ENCODE data around the gene ZMYM2. TPM values are rescaled to one million over a fixed set of nuclear protein-coding genes. Genes with fewer than 3 reads are reported as not detected.
"Not testable (repeated sequence)": the region's sequence is repeated elsewhere in the genome, so short reads cannot be mapped to it uniquely, and the experiment has no call there.

Gene ZMYM2
- total and polyA plus RNA-seq, 10 of the 15 experiments (the other 5 are each of a cell fraction or from before 2014, with no cell fraction given) = 9.5 to 60.4 (median 34.6) TPM

DNA sequence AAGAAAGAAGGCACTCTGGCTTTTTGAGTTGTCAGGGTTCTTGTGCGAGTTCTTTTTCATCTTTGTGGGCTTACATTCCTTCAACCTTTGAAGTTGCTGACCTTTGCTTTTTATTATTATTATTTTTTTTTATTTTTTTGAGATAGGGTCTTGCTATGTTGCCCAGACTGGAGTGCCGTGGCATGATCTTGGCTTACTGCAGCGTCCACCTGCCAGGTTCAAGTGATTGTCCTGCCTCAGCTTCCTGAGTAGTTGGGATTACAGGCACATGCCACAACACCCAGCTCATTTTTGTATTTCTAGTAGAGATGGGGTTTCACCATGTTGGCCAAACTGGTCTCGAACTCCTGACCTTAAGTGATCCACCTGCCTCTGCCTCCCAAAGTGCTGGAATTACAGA, 84.1 kb downstream of the ZMYM2 start:
- intact Hi-C loops (cut with micrococcal nuclease; ENCODE audit: unreplicated experiment); FAIRE-seq; H3K9ac ChIP-seq (ENCODE audit: control insufficient read depth, insufficient read depth, low read length); H3K9me3 ChIP-seq (replicated peaks; ENCODE audit: control insufficient read depth, insufficient read depth, low read length); H3K4me3 ChIP-seq; H3K4me1 ChIP-seq (ENCODE audit: control insufficient read depth, insufficient read depth, low read length); RAD21 ChIA-PET (ENCODE audit: unreplicated experiment); H3K27ac ChIP-seq (ENCODE audit: control insufficient read depth, insufficient read depth); H3K4me2 ChIP-seq (ENCODE audit: control insufficient read depth, insufficient read depth); H3K79me2 ChIP-seq (ENCODE audit: control insufficient read depth, insufficient read depth, low read length); in situ Hi-C loops (cut with MboI); ATAC-seq; CTCF ChIA-PET; H2AFZ ChIP-seq (ENCODE audit: control insufficient read depth, low read depth, low read length); BruUV-seq (replicated peaks); DNase-seq (ENCODE audit: low read depth, low spot score); SMC1A ChIA-PET (ENCODE audit: uncharacterized antibody, unreplicated experiment); H4K20me1 ChIP-seq (ENCODE audit: control insufficient read depth, insufficient read depth); H3K27me3 ChIP-seq (replicated peaks in 1 of 2; ENCODE audit: control insufficient read depth in 2 of 2, insufficient read depth in 2 of 2, low read length in 1 of 2): not testable (repeated sequence)
- POLR2A ChIA-PET = interaction anchor here (0.6 kb wide), 1 partner anchor 28 kb away, joined by 3 read pairs; no protein-coding TSS in a partner anchor
- 98% methylated on average over 4 of the region's 4 CpGs for WGBS (ENCODE audit: insufficient coverage, insufficient replicate concordance, low lambda C conversion rate, missing lambda C conversion rate)
- peaks cover 14 to 16% of the 10 kb centered on the region in 2 experiments; a peak in 3 of 4 replicates for H3K36me3 ChIP-seq (ENCODE audit: control insufficient read depth in 2 of 2, insufficient read depth in 2 of 2, low read length in 1 of 2)

DNA sequence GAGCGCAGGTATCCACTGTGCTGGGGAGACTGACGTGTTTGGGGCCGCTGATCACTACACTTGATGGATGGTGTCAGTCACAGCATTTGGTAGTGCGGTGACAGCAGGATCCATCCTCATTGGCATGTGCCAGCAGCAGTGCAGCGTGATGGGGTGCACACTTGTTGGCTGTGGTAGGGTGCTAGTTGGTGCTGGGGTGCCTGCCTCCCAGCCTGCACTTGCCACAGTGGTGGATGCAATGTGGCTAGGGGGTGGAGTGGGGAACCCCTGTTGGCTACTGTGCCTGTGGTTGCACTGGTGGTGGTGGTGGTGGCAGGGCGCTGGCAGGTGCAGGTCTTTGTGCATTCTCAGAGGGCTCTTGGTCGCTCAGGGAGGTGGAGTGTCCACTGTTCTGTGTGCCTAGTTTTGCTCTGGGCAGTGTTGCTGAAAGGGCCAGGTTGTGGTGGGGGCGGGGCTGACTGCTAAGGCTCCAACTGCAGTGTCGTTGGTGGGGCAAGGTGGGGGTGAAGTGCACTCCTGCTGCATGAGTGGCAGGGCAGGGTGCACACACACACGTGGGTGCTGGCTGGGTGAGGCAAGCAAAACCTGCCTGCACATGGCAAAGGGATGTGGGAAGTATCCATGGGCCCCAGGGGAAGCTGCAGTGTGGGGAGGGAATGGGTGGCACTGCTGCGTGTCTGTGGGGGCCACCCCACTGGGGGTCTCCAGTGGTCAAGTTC, 84.8 kb downstream of the ZMYM2 start:
- no peaks in the 10 kb centered on the region for H4K20me1 ChIP-seq (ENCODE audit: control insufficient read depth, insufficient read depth)

More for the DNA sequence above, 84.8 kb downstream of the ZMYM2 start:
- TF ChIP-seq EED (IDR thresholded peaks at IDR 0.05; ENCODE audit: low read depth) = no peak
- TF ChIP-seq BRCA1 (IDR thresholded peaks at IDR 0.05; ENCODE audit: low read depth, low read length) = no peak
- 0 out of 2 replicates have a peak, but pooled peaks have one; percentile 22 for TF ChIP-seq POLR2A (IDR thresholded peaks at IDR 0.05; ENCODE audit: low read depth, low read length)
- ChIA-PET SMC1A (ENCODE audit: uncharacterized antibody, unreplicated experiment) (no interaction called here), RAD21 (ENCODE audit: unreplicated experiment) (no interaction called here), POLR2A (no interaction called here), CTCF (no interaction called here)
- in situ Hi-C loops (cut with MboI) = no loop called here
- DNase-seq (ENCODE audit: low read depth, low spot score) = no peak
- Histone ChIP-seq H3K36me3 (ENCODE audit: control insufficient read depth in 2 of 2, insufficient read depth in 2 of 2, low read length in 1 of 2) (peaks cover 9 to 14% of the 10 kb centered on the region in 2 experiments; a peak in 3 of 4 replicates), H3K4me3 (no peak overlapping the region), H3K9ac (ENCODE audit: control insufficient read depth, insufficient read depth, low read length) (no peak overlapping the region), H3K4me2 (ENCODE audit: control insufficient read depth, insufficient read depth) (no peak overlapping the region), H3K4me1 (ENCODE audit: control insufficient read depth, insufficient read depth, low read length) (no peaks in the 10 kb centered on the region), H3K27ac (ENCODE audit: control insufficient read depth, insufficient read depth) (no peak overlapping the region), H3K27me3 (replicated peaks in 1 of 2; ENCODE audit: control insufficient read depth in 2 of 2, insufficient read depth in 2 of 2, low read length in 1 of 2) (no peaks in the 10 kb centered on the region), H2AFZ (ENCODE audit: control insufficient read depth, low read depth, low read length) (no peak overlapping the region), H3K79me2 (ENCODE audit: control insufficient read depth, insufficient read depth, low read length) (no peaks in the 10 kb centered on the region), H3K9me3 (replicated peaks; ENCODE audit: control insufficient read depth, insufficient read depth, low read length) (no peaks in the 10 kb centered on the region)
- intact Hi-C loops (cut with micrococcal nuclease; ENCODE audit: unreplicated experiment) = no loop called here
- ATAC-seq = no peak
- FAIRE-seq = no peak
- no TSS peak for BruUV-seq (replicated peaks)
- WGBS (ENCODE audit: insufficient coverage, insufficient replicate concordance, low lambda C conversion rate, missing lambda C conversion rate) = 88% methylated on average over 10 of the region's 11 CpGs
